Measurements from ENCODE around the gene SYT9.

The SYT9 gene

GRCh38 chr11:7490054-7490453 lies 238.3 kb downstream of the SYT9 start:
- no peak overlapping the region for H3K4me3 ChIP-seq (ENCODE audit: low read length)
- TF ChIP-seq, protein P1, sequence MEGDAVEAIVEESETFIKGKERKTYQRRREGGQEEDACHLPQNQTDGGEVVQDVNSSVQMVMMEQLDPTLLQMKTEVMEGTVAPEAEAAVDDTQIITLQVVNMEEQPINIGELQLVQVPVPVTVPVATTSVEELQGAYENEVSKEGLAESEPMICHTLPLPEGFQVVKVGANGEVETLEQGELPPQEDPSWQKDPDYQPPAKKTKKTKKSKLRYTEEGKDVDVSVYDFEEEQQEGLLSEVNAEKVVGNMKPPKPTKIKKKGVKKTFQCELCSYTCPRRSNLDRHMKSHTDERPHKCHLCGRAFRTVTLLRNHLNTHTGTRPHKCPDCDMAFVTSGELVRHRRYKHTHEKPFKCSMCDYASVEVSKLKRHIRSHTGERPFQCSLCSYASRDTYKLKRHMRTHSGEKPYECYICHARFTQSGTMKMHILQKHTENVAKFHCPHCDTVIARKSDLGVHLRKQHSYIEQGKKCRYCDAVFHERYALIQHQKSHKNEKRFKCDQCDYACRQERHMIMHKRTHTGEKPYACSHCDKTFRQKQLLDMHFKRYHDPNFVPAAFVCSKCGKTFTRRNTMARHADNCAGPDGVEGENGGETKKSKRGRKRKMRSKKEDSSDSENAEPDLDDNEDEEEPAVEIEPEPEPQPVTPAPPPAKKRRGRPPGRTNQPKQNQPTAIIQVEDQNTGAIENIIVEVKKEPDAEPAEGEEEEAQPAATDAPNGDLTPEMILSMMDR (IDR thresholded peaks at IDR 0.05; ENCODE audit: insufficient read depth, low read depth, low read length, missing control alignments), result no peak
- peak; percentile 58 for DNase-seq (ENCODE audit: low read depth)

DNA sequence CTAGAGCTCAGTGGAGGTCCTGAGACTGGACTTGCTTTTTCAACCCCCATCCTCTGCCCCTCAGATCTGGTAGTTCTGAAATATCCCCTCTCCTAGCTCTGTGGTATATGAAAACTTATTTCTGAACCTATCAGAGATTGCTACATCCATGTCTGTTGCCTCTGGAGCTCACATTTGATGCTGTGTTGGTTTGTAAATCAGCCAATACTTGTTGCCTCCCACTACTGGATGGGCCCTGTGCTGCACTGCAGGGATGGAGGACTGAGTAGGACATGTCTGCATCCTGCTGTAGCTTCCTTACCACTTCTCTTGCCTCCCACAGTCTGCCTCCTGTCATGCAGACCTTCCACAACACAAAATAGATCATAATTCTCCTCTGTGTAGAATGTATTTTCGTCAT lies 238.8 kb downstream of the SYT9 start:
- TF ChIP-seq, protein P1 (IDR thresholded peaks at IDR 0.05; ENCODE audit: insufficient read depth, low read depth, low read length, missing control alignments), result no peak
- DNase-seq (ENCODE audit: low read depth), result no peak
- H3K4me3 ChIP-seq (ENCODE audit: low read length), result no peak overlapping the region

- H3K4me3 ChIP-seq (ENCODE audit: low read length), result no peak overlapping the region
- no peak for DNase-seq (ENCODE audit: low read depth)
- TF ChIP-seq, protein P1 (IDR thresholded peaks at IDR 0.05; ENCODE audit: insufficient read depth, low read depth, low read length, missing control alignments), result no peak
Measured at GRCh38 chr11:7492253-7492652, 240.5 kb downstream of the SYT9 start.

GRCh38 chr11:7493670-7494069 lies 242.0 kb downstream of the SYT9 start:
- TF ChIP-seq, protein P1 (IDR thresholded peaks at IDR 0.05; ENCODE audit: insufficient read depth, low read depth, low read length, missing control alignments), result no peak
- no peak for DNase-seq (ENCODE audit: low read depth)
- H3K4me3 ChIP-seq (ENCODE audit: low read length), result no peak overlapping the region

DNA sequence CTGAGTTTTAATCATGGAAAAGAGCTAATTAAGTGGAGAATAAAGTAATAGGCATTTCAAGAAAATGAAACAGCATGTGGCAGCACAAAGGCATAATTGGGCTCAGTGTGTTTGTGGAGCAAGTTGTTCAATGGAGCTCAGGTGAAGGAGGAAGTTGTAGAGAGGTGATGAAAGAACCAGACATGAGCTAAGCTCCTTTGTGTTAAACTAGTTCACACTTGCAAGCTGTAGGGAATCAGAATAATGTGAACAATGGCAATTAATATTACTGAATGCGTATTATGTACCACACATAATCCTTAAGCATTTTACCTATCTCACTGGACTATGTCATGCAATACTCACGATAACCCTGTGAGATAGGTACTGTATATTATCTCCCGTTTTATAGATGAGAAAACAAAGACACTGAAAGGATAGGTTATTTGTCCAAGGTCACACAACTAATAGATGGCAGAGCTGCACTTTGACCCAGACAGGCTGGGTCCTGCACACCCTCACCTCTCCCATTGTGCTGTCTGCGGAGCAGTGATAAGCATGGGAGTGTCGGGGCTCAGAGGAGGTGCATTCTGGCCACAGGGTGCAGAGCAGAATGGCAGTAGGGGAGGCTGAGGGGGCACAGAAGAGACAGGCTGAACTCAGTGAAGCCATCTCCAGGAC lies 242.5 kb downstream of the SYT9 start:
- DNase-seq (ENCODE audit: low read depth), result peak; percentile 90
- TF ChIP-seq, protein P1 (IDR thresholded peaks at IDR 0.05; ENCODE audit: insufficient read depth, low read depth, low read length, missing control alignments), result no peak
- no peak overlapping the region for H3K4me3 ChIP-seq (ENCODE audit: low read length)

DNA sequence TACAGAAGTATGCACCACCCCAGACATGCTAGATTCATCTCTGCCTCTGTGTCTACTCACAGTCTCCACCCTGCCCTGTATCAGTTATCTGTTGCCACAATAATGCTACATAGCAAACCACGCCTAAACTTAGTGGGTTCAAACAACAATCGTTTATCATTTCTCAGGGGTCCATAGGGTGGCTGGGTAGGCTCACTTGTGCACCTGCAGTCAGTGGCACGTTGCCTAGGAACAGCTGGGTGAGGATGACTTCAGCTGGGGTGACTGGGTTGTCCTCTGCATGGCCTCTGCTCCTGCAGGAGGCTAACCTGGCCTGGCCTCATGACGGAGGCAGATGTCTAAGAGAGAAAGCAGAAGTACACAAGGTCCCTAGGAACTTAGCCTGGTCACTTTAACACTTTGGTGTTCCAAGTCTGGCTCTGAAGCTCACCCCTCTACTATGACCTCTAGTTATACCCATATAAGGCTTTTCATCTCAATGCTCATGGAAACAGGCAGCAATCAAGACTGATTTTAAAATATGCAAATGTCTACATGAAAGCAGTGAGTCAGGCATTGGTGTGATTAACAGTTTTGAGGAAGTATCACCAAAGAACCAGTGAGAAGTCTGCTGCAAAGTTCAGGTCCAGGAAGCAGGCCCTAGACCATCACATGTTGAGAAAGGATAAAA lies 244.3 kb downstream of the SYT9 start:
- TF ChIP-seq, protein P1 (IDR thresholded peaks at IDR 0.05; ENCODE audit: insufficient read depth, low read depth, low read length, missing control alignments), result no peak
- peak; percentile 11 for DNase-seq (ENCODE audit: low read depth)
- no peak overlapping the region for H3K4me3 ChIP-seq (ENCODE audit: low read length)

DNA sequence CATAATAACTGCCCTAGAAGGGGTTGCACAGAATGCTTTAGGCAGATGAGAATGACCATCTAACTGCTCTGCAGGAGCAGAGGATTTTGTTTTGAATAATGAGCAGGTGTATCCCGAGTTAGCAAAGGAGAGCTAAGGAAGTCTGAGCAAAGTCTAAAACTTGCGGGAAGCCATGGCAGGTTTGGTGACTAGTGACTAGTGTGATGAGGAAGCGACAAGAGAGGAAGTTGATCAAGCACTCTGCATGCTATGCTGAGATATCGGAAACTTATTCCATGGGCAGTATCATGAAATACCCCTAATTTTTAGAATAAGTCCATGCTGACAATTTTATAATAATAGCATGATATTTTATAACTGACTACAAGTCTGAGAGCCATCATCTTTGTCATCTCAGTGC lies 246.5 kb downstream of the SYT9 start:
- DNase-seq (ENCODE audit: low read depth), result no peak
- TF ChIP-seq, protein P1 (IDR thresholded peaks at IDR 0.05; ENCODE audit: insufficient read depth, low read depth, low read length, missing control alignments), result no peak
- H3K4me3 ChIP-seq (ENCODE audit: low read length), result no peak overlapping the region

Data from epithelial cell of esophagus (primary cell).